ENCODE data around the gene TSPAN3.

TSPAN3 gene

GRCh38 chr15:77002954-77003912 is 67.7 kb downstream of the TSPAN3 start:
- DNase-seq, result no peak

GRCh38 chr15:77002436-77002835 is 68.5 kb downstream of the TSPAN3 start:
- DNase-seq, result no peak

- DNase-seq, result no peak
Measured at GRCh38 chr15:77001966-77002365, 68.9 kb downstream of the TSPAN3 start.

GRCh38 chr15:77001351-77001750 is 69.6 kb downstream of the TSPAN3 start:
- no peak for DNase-seq

GRCh38 chr15:76999996-77000395 is 70.9 kb downstream of the TSPAN3 start:
- no peak for DNase-seq

GRCh38 chr15:76998663-76999285 is 72.1 kb downstream of the TSPAN3 start:
- no peak for DNase-seq

- DNase-seq, result no peak
Measured at GRCh38 chr15:76996526-76997401, 74.1 kb downstream of the TSPAN3 start.

- DNase-seq, result no peak
Measured at GRCh38 chr15:76996076-76996525, 74.8 kb downstream of the TSPAN3 start.

GRCh38 chr15:76994971-76995945 is 75.7 kb downstream of the TSPAN3 start, which contains the start of gene PSTPIP1:
Gene PSTPIP1 (plus strand): TSS chr15:76995126. CDS start chr15:76995574, 448 bp downstream.
- peak; percentile 44 to 57 for DNase-seq

- DNase-seq, result no peak
Measured at GRCh38 chr15:76994496-76994895, 76.4 kb downstream of the TSPAN3 start.

- DNase-seq, result no peak
Measured at GRCh38 chr15:76994001-76994400, 76.9 kb downstream of the TSPAN3 start.

- DNase-seq, result no peak
Measured at GRCh38 chr15:76993114-76993725, 77.7 kb downstream of the TSPAN3 start.

- DNase-seq, result no peak
Measured at GRCh38 chr15:76991741-76992645, 78.9 kb downstream of the TSPAN3 start.
